GM12891 (cell line): Measurements from ENCODE around the gene TAAR8.
A peak's percentile ranks its signal among the peaks of the same experiment; 100 is the strongest.
"Not testable (repeated sequence)": the region's sequence is repeated elsewhere in the genome, so short reads cannot be mapped to it uniquely, and the experiment has no call there.

Experiments
- DNase-seq: peaks from one replicate; pipeline ENCODE4 v3.0.0; 2011; ENCODE audit warnings: low spot score; ENCODE audit not compliant: insufficient read length
- FAIRE-seq: peaks from 2 replicates; lab custom pipeline; 2011; peaks lifted over from hg19 to GRCh38; lab: Jason Lieb, UNC
- PAX5 ChIP-seq: IDR thresholded peaks from 2 replicates; pipeline ENCODE4 v1.6.1; 2011; ENCODE audit warnings: low read length, moderate library complexity, mild to moderate bottlenecking; ENCODE audit not compliant: insufficient read depth, severe bottlenecking
- POLR2A ChIP-seq: IDR thresholded peaks from 2 replicates; pipeline ENCODE4 v1.6.1; 2011; ENCODE audit warnings: low read depth, low read length, control low read depth
- POLR2AphosphoS5 ChIP-seq: IDR thresholded peaks from 2 replicates; pipeline ENCODE4 v1.6.1; 2011; ENCODE audit warnings: low read depth, low read length, control low read depth
- POU2F2 ChIP-seq: IDR thresholded peaks from 2 replicates; pipeline ENCODE4 v1.6.1; 2011; ENCODE audit warnings: low read depth, mild to moderate bottlenecking, control low read depth, low read length, moderate library complexity
- SPI1 ChIP-seq: IDR thresholded peaks from 2 replicates; pipeline ENCODE4 v1.6.1; 2011; ENCODE audit warnings: low read depth, low read length, control low read depth
- TAF1 ChIP-seq: IDR thresholded peaks from 2 replicates; pipeline ENCODE4 v1.6.1; 2011; ENCODE audit warnings: low read depth, low read length, control low read depth

TAAR8 gene

GRCh38 chr6:132571774-132572173 is 19.3 kb downstream of the TAAR8 start:
- no peak for FAIRE-seq
- TF ChIP-seq PAX5 (no peak), POLR2AphosphoS5 (no peak), POU2F2 (no peak), TAF1 (no peak), POLR2A (no peak), SPI1 (no peak)
- no peak for DNase-seq

- no peak for FAIRE-seq
- DNase-seq = no peak
- TF ChIP-seq POLR2A (no peak), TAF1 (no peak), PAX5 (no peak), POU2F2 (no peak), SPI1 (no peak), POLR2AphosphoS5 (no peak)
Observed at GRCh38 chr6:132584698-132585097, 32.2 kb downstream of the TAAR8 start.

GRCh38 chr6:132587424-132587823 is 35.0 kb downstream of the TAAR8 start:
- TF ChIP-seq PAX5 = no peak
- no peak for TF ChIP-seq SPI1
- TF ChIP-seq POLR2A = no peak
- no peak for TF ChIP-seq POLR2AphosphoS5
- no peak for TF ChIP-seq POU2F2
- no peak for TF ChIP-seq TAF1
- DNase-seq (no peak), FAIRE-seq (no peak)

GRCh38 chr6:132589454-132589853 is 37.0 kb downstream of the TAAR8 start, which contains the start of gene TAAR5:
Gene TAAR5 (minus strand): TSS chr6:132589741. CDS start chr6:132589686, 55 bp downstream.
- no peak for DNase-seq
- no peak for FAIRE-seq
- TF ChIP-seq POLR2A = no peak
- TF ChIP-seq PAX5 = no peak
- no peak for TF ChIP-seq TAF1
- no peak for TF ChIP-seq POU2F2
- no peak for TF ChIP-seq POLR2AphosphoS5
- no peak for TF ChIP-seq SPI1

- no peak for TF ChIP-seq POLR2AphosphoS5
- no peak for TF ChIP-seq POU2F2
- TF ChIP-seq POLR2A = no peak
- no peak for TF ChIP-seq TAF1
- no peak for TF ChIP-seq PAX5
- no peak for TF ChIP-seq SPI1
- no peak for DNase-seq
- no peak for FAIRE-seq
Observed at GRCh38 chr6:132590362-132590761, 37.9 kb downstream of the TAAR8 start.

- TF ChIP-seq POU2F2 (no peak), POLR2A (no peak), POLR2AphosphoS5 (no peak)
- no peak for FAIRE-seq
- DNase-seq = no peak
Observed at GRCh38 chr6:132592855-132593254, 40.4 kb downstream of the TAAR8 start.

GRCh38 chr6:132596201-132596600 is 43.7 kb downstream of the TAAR8 start:
- no peak for FAIRE-seq
- no peak for DNase-seq
- TF ChIP-seq POLR2AphosphoS5 (no peak), POLR2A (no peak), PAX5 (no peak), POU2F2 (no peak), TAF1 (no peak), SPI1 (no peak)

GRCh38 chr6:132598473-132598872 is 46.0 kb downstream of the TAAR8 start:
- TF ChIP-seq SPI1 (no peak), POLR2A (no peak), POLR2AphosphoS5 (no peak), POU2F2 (no peak)
- DNase-seq = no peak
- peak; percentile 40 for FAIRE-seq

GRCh38 chr6:132600900-132601299 is 48.4 kb downstream of the TAAR8 start:
- FAIRE-seq = peak; percentile 69

More at GRCh38 chr6:132600900-132601299, 48.4 kb downstream of the TAAR8 start:
- DNase-seq = not testable (repeated sequence)
